ENCODE data around the gene ZNF3.

- no peak for TF ChIP-seq CTCF (IDR thresholded peaks at IDR 0.05)
- TF ChIP-seq POLR2AphosphoS5 (IDR thresholded peaks at IDR 0.05): no peak
- no peak for TF ChIP-seq POLR2A (IDR thresholded peaks at IDR 0.05)
- no peak for TF ChIP-seq EP300 (IDR thresholded peaks at IDR 0.05; ENCODE audit: low read depth)
These were observed 9.1 kb downstream of the ZNF3 start for GRCh38 chr7:100072462-100072861.

Data from transverse colon (tissue), 4 donors.